ENCODE results near the gene TRUB2.

TRUB2 gene

GRCh38 chr9:128322404-128323211, at the start of gene TRUB2, which contains the start of gene COQ4:
TRUB2 (minus strand) TSS chr9:128322447; CDS start chr9:128322408, 39 bp downstream.
COQ4 (plus strand) TSS chr9:128322839; CDS start chr9:128322859, 20 bp downstream.
- DNase-seq, result peak; percentile 95 to 97

GRCh38 chr9:128371630-128372117, 49.4 kb upstream of the TRUB2 start:
- no peak for DNase-seq

- DNase-seq, result peak; percentile 96 to 97
Observed at GRCh38 chr9:128370752-128371629, 48.7 kb upstream of the TRUB2 start, which contains the start of gene URM1. URM1 (plus strand) TSS chr9:128371374; CDS start chr9:128371381, 7 bp downstream.

DNA sequence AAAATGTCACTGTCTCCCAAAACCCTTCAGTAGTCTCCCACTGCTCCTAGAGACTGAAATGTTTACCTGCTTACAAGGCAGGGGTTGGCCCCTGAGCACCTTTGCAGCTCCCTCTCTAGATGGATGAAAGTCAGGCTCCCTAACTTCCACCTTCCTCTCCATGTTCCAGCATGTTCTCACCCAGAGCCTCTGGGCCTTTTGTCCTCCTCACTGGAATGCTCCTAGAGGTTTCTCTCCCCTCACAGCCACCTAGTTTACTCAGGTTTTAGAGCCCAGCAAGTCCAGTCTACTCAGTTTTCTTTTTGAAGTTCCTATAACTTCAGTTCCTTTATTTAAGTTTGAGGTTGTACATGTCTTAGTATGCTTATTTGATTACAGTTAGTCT, 48.1 kb upstream of the TRUB2 start:
- DNase-seq, result no peak

- DNase-seq, result no peak
Observed at GRCh38 chr9:128369024-128369706, 46.9 kb upstream of the TRUB2 start.

GRCh38 chr9:128365525-128365924, 43.3 kb upstream of the TRUB2 start:
- DNase-seq, result peak in 1 of 2 experiments; percentile 24

GRCh38 chr9:128362774-128363173, 40.5 kb upstream of the TRUB2 start:
- DNase-seq, result no peak

DNA sequence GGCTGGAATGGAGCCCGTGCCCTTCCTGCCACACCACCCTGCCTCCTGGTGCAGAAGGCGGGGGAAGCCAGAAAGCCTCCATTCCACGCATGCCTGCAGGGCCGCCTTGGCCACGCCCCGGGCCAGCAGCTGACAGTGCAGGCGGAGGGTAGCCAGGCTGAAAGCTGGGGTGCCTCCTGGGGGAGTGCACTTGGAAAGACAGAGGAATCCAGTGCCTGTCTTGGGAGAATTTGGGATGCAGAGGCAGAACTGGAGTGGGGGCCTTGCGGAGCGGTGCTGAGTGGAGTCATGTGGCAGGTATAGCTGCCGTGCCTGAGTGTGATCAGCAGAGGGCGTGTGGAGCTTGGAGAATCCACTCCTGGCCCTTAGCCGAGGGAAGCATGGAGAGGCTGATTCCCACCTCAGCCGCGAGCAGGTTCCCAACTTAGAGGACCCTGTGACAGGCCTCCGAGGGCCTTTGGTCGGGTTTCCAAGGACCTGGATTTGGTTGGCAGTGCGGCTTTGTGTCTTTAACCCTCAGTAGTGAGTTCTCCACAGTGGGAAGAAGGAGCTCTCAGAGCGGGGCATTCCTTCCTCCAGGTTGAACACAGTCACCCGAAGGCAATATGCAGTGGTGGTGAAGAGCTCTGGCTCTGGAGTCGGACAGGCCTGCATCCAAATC, 39.9 kb upstream of the TRUB2 start:
- peak; percentile 82 for DNase-seq

DNA sequence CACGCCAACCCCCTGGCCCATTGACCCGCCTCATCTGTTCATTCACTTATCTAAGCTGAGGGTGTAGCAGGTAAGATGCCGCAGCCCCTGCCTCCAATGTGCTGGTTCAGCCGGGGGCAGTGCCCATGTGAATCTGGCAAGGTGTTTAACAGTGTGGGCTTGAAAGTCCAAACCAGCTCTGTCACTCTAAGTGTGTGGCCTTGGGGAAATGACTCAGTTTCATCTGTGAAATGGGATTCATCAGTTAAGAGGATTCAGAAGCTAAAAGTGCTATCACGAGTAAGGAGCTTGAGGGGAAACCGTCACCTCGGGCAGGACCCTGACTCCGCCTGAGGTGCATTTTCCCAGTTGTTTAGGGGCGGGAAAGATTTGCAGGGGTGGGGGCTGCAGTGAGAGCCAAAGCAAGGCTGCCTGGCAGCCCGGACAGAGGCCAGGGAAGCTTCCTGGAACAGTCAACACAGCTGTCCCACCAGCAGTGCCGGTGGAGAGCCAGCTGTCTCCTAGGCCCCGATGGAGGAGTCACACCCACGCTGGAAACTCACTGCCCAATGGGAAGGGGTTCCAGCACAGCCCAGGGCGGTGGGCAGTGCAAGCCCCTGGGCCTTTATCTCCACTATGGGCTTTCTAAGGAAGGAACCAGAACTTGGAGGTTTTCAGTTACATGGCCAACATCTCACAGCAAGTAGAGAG, 39.2 kb upstream of the TRUB2 start:
- DNase-seq, result no peak

- no peak for DNase-seq
Observed at GRCh38 chr9:128360826-128361225, 38.6 kb upstream of the TRUB2 start.

DNA sequence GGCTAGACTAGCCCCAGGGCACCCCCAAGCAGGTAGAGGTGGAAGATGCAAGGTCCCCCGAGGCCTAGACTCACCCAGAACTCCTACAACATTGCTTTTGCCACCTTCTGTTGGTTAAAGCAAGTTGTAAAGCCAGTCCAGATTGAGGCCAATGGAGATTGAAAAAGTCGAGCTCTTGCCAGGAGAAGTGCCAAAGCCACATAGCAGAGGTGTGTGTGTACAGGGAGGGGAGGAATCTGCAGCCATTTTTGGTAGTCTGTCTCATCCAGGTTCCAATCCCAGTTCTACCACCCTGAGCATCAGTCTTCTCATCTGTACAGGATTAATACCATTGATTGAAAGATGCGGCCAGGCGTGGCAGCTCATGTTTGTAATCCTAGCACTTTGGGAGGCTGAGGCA, 36.6 kb upstream of the TRUB2 start:
- no peak for DNase-seq

- no peak for DNase-seq
Observed at GRCh38 chr9:128358090-128358489, 35.8 kb upstream of the TRUB2 start.

DNA sequence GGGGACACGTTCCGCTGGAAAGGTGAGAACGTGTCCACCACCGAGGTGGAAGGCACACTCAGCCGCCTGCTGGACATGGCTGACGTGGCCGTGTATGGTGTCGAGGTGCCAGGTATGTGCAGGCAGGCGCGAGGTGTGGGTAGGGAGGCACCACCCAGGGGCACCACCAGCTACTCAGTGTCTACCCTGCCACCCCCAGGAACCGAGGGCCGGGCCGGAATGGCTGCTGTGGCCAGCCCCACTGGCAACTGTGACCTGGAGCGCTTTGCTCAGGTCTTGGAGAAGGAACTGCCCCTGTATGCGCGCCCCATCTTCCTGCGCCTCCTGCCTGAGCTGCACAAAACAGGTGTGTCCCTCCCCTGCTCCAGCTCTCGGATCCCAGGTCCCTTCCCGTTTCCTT, 33.2 kb upstream of the TRUB2 start:
- no peak for DNase-seq

- DNase-seq, result no peak
Observed at GRCh38 chr9:128349772-128350171, 27.5 kb upstream of the TRUB2 start.

GRCh38 chr9:128349125-128349524, 26.9 kb upstream of the TRUB2 start:
- no peak for DNase-seq

DNA sequence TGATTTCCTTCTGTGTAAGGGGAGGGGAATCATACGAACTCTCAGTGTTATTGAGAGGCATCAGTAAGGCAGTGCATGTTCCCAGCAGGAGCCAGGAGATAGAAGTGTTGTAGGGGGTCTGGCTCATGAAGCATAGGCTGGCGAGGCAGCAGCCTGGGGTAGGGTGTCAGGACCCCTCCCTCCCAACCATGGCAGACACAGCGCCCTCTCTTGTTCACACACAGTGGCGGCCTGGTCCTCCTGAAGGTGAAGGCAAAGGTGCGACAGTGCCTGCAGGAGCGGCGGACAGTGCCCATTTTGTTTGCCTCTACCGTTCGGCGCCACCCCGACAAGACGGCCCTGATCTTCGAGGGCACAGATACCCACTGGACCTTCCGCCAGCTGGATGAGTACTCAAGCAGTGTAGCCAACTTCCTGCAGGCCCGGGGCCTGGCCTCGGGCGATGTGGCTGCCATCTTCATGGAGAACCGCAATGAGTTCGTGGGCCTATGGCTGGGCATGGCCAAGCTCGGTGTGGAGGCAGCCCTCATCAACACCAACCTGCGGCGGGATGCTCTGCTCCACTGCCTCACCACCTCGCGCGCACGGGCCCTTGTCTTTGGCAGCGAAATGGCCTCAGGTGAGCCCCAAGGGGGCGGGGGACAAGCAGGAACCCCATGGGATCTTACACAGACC, 22.8 kb upstream of the TRUB2 start:
- no peak for DNase-seq

DNA sequence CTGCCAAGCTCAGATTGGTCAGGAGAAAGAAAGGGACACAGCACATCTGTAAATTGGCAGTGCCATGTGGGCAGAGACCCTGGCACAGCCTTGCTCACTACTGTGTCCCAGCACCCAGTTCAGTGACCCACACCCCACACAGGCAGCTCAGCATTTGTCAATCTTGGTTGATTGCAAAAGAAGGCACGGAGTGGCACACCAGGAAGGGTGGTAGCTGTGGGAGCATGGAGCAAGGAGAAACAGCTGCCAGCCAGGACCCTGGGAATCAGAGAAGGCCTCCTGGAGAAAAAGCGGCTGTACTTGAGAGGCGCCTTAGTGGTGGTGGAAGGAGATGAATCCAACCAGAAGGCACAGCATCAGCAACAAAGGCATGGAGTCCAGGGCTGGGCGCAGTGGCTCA, 21.6 kb upstream of the TRUB2 start:
- no peak for DNase-seq

DNA sequence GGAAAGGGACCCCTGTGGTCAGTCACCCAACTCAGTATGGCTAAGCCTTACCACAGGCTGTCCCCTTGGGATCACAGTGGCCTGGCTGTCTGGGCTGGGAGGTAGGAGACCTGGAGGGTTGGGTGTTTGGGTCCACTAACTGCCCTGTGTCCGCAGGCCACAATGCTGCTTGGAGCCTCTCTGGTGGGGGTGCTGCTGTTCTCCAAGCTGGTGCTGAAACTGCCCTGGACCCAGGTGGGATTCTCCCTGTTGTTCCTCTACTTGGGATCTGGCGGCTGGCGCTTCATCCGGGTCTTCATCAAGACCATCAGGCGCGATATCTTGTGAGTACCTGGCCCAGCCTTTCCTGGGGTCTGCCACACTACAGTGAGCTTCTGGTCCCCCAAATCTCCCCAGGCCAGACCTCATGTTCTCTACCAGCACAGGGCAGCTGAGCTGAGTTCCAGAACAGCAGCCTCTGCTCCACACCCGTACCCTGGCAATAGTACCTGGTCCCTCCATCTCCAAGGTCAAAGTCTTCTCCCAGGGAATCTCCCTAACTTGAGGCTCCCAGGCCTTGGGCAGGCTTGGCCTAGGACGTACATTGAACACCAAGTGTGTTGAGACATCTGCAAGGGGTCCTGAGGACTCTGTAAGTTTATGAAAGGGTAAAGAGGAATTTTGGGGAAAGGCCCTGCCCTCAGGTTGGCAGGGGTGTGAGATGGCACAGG, 20.9 kb upstream of the TRUB2 start:
- no peak for DNase-seq

DNA sequence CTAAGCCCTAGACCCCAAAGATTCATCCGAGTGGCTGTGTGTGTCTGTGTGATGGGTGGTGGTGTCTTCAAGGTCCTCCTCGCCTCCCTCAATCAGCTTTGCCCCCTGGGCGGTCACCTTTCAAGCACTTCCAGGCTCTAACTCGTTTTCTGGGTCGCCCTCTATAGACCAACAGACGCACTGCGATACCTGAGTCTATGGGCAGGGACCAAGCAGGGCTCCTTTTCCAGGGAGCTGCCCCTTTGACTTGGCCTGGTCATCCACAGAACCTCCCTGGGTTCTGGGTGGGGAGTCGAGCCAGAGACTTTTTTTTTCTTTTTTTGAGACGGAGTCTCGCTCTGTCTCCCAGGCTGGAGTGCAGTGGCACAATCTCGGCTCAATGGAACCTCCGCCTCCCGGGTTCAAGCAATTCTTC, 19.2 kb upstream of the TRUB2 start:
- peak; percentile 78 for DNase-seq

GRCh38 chr9:128340691-128341434, 18.6 kb upstream of the TRUB2 start:
- no peak for DNase-seq

Data from Kasumi-1 (cell line).